IMR-90 (cell line): ENCODE measurements around the gene LRP1B. TPM values are rescaled to one million over a fixed set of nuclear protein-coding genes. Genes with fewer than 3 reads are reported as not detected.

Experiments
- ATAC-seq: fragments of 200-7000 bp; cut with Tn5 transposase; 2 replicates; pipeline ENCODE4 v1.9.1; 2020; ENCODE audit warnings: low read depth, mild to moderate bottlenecking, moderate library complexity
- BruUV-seq: library from RNA; stranded (reverse); fragments of 400-500 nt; replicated peaks from 2 replicates; lab custom pipeline; 2021; lab: Mats Ljungman, UMichigan
- CTCF ChIA-PET: fragments of 300-600 bp; formaldehyde crosslinking; extraction: SDS; loops from one replicate; lab custom pipeline; 2021; ENCODE audit warnings: antibody characterized with exemption; lab: Yijun Ruan, JAX
- POLR2A ChIA-PET: fragments of 300-600 bp; sonication (Branson Sonifier 250); formaldehyde crosslinking; loops from one replicate; lab custom pipeline; 2022; ENCODE audit warnings: antibody characterized with exemption; ENCODE audit not compliant: unreplicated experiment; lab: Charles Lee
- DNase-seq: peaks from one replicate; pipeline ENCODE4 v3.0.0; 2013
- H2AFZ ChIP-seq: replicated peaks from 2 replicates; pipeline ENCODE3; 2013; ENCODE audit warnings: low read length, mild to moderate bottlenecking; ENCODE audit not compliant: poor library complexity
- H2AK5ac ChIP-seq: 2 replicates; pipeline ENCODE4 v1.6.1; 2013; ENCODE audit warnings: low read depth, low read length, inconsistent platforms
- H2AK9ac ChIP-seq: replicated peaks from 2 replicates; pipeline ENCODE3; 2013; ENCODE audit warnings: mild to moderate bottlenecking, low read depth, low read length, moderate library complexity; ENCODE audit not compliant: poor library complexity
- H2BK120ac ChIP-seq: 2 replicates; pipeline ENCODE4 v1.6.1; 2013; ENCODE audit warnings: low read depth, low read length, inconsistent platforms
- H2BK15ac ChIP-seq: 3 replicates; pipeline ENCODE4 v1.6.1; 2013; ENCODE audit warnings: low read depth, low read length, inconsistent platforms
- H2BK20ac ChIP-seq: 2 replicates; pipeline ENCODE4 v1.6.1; 2013; ENCODE audit warnings: low read depth, mild to moderate bottlenecking, inconsistent platforms, low read length, moderate library complexity
- H2BK5ac ChIP-seq: 2 replicates; pipeline ENCODE4 v1.6.1; 2013; ENCODE audit warnings: mild to moderate bottlenecking, low read depth, low read length, inconsistent platforms; ENCODE audit not compliant: poor library complexity, severe bottlenecking
- H3K14ac ChIP-seq: replicated peaks from 2 replicates; pipeline ENCODE4 v1.6.1; 2013; ENCODE audit warnings: low read depth, low read length, inconsistent platforms
- H3K18ac ChIP-seq: 2 replicates; pipeline ENCODE4 v1.6.1; 2013; ENCODE audit warnings: low read depth, low read length, control low read depth
- H3K23ac ChIP-seq: 2 replicates; pipeline ENCODE4 v1.6.1; 2013; ENCODE audit warnings: low read depth, low read length, inconsistent platforms
- H3K27ac ChIP-seq: 2 replicates; pipeline ENCODE4 v1.5.1; 2013; ENCODE audit warnings: mild to moderate bottlenecking, control low read depth, low read length; ENCODE audit not compliant: insufficient read depth
- H3K27me3 ChIP-seq: 2 replicates; pipeline ENCODE4 v1.6.1; 2013; ENCODE audit warnings: low read length; ENCODE audit not compliant: control insufficient read depth, insufficient read depth
- H3K36me3 ChIP-seq: 2 replicates; pipeline ENCODE4 v1.6.1; 2013; ENCODE audit warnings: low read length, mixed read lengths; ENCODE audit not compliant: control insufficient read depth, insufficient read depth
- H3K4ac ChIP-seq: 2 replicates; pipeline ENCODE4 v1.6.1; 2013; ENCODE audit warnings: low read depth, low read length, inconsistent platforms
- H3K4me1 ChIP-seq: 2 replicates; pipeline ENCODE4 v1.6.1; 2013; ENCODE audit warnings: low read length, mixed read lengths; ENCODE audit not compliant: control insufficient read depth, insufficient read depth
- H3K4me2 ChIP-seq: 2 replicates; pipeline ENCODE4 v1.6.1; 2013; ENCODE audit warnings: low read depth, mild to moderate bottlenecking, control low read depth, low read length, moderate library complexity
- H3K4me3 ChIP-seq: 2 replicates; pipeline ENCODE4 v1.5.1; 2013; ENCODE audit warnings: low read depth, mild to moderate bottlenecking, control low read depth, low read length, moderate library complexity; ENCODE audit not compliant: insufficient read depth
- H3K56ac ChIP-seq: 2 replicates; pipeline ENCODE4 v1.6.1; 2013; ENCODE audit warnings: low read length, inconsistent platforms; ENCODE audit not compliant: insufficient read depth; ENCODE audit errors: extremely low read depth
- H3K79me1 ChIP-seq, 2 experiments: 2 replicates each; pipeline ENCODE4 v1.6.1; 2013; ENCODE audit warnings: low read length in 2 of 2, inconsistent platforms in 1 of 2, low read depth in 1 of 2
- H3K9ac ChIP-seq: 2 replicates; pipeline ENCODE4 v1.6.1; 2013; ENCODE audit warnings: low read depth, low read length, control low read depth
- H3K9me1 ChIP-seq: 2 replicates; pipeline ENCODE4 v1.6.1; 2013; ENCODE audit warnings: low read length, inconsistent platforms; ENCODE audit not compliant: insufficient read depth
- H3K9me3 ChIP-seq: 2 replicates; pipeline ENCODE4 v1.6.1; 2013; ENCODE audit warnings: low read length; ENCODE audit not compliant: control insufficient read depth, insufficient read depth
- H4K20me1 ChIP-seq: 2 replicates; pipeline ENCODE4 v1.6.1; 2013; ENCODE audit warnings: low read length, inconsistent platforms; ENCODE audit not compliant: insufficient read depth
- H4K5ac ChIP-seq: 2 replicates; pipeline ENCODE4 v1.6.1; 2013; ENCODE audit warnings: mild to moderate bottlenecking, low read depth, low read length, control low read depth
- H4K8ac ChIP-seq, 2 experiments: 2 replicates each; pipeline ENCODE4 v1.6.1; 2013; ENCODE audit warnings: low read depth in 2 of 2, low read length in 2 of 2, control low read depth in 1 of 2, inconsistent platforms in 1 of 2
- H4K91ac ChIP-seq: 2 replicates; pipeline ENCODE4 v1.6.1; 2013; ENCODE audit warnings: low read depth, low read length, inconsistent platforms; ENCODE audit not compliant: insufficient read depth
- CEBPB ChIP-seq: IDR thresholded peaks from 2 replicates; pipeline ENCODE4 v1.6.1; 2012; ENCODE audit warnings: low read depth, low read length, improper control_type of control experiment
- CHD1 ChIP-seq: IDR thresholded peaks from 2 replicates; pipeline ENCODE4 v1.6.1; 2012; ENCODE audit warnings: low read depth, low read length, improper control_type of control experiment
- FOS ChIP-seq: fragments of 150-350 bp; IDR thresholded peaks from 2 replicates; pipeline ENCODE4 v1.6.1; 2016; ENCODE audit warnings: low read depth, low read length
- MAFK ChIP-seq: IDR thresholded peaks from 2 replicates; pipeline ENCODE4 v1.6.1; 2012; ENCODE audit warnings: low read depth, low read length, improper control_type of control experiment
- MAZ ChIP-seq: IDR thresholded peaks from 2 replicates; pipeline ENCODE4 v1.6.1; 2012; ENCODE audit warnings: low read depth, mild to moderate bottlenecking, low read length, improper control_type of control experiment, moderate library complexity, borderline replicate concordance
- MXI1 ChIP-seq: IDR thresholded peaks from 2 replicates; pipeline ENCODE4 v1.6.1; 2012; ENCODE audit warnings: low read depth, mild to moderate bottlenecking, low read length, moderate library complexity, borderline replicate concordance
- NFE2L2 ChIP-seq: fragments of 150-350 bp; IDR thresholded peaks from 2 replicates; pipeline ENCODE4 v1.6.1; 2016; ENCODE audit warnings: low read depth, mild to moderate bottlenecking, low read length
- POLR2A ChIP-seq: IDR thresholded peaks from 2 replicates; pipeline ENCODE4 v1.6.1; 2012; ENCODE audit warnings: mild to moderate bottlenecking, low read depth, low read length
- RAD21 ChIP-seq: IDR thresholded peaks from 2 replicates; pipeline ENCODE4 v1.6.1; 2012; ENCODE audit warnings: low read length, improper control_type of control experiment
- RCOR1 ChIP-seq: IDR thresholded peaks from 2 replicates; pipeline ENCODE4 v1.6.1; 2012; ENCODE audit warnings: mild to moderate bottlenecking, low read length, improper control_type of control experiment; ENCODE audit not compliant: insufficient replicate concordance
- SMC3 ChIP-seq: fragments of 150-350 bp; IDR thresholded peaks from 2 replicates; pipeline ENCODE4 v1.6.1; 2016; ENCODE audit warnings: low read depth, mild to moderate bottlenecking, antibody characterized with exemption, low read length, moderate library complexity
- WGBS, 2 experiments: methylation state at CpG; one replicate each; pipeline versions ENCODE4 v1.1.5 to v1.1.7; 2013; ENCODE audit warnings: missing lambda C conversion rate in 2 of 2; ENCODE audit not compliant: insufficient read length in 1 of 2; ENCODE audit errors: extremely low coverage in 2 of 2; 5-methylcytosine and 5-hydroxymethylcytosine counted together
- dilution Hi-C: fragments of 300-500 bp; cut with HindIII; formaldehyde crosslinking; loops from one replicate; pipeline ENCODE4 v1.14.3; 2018; ENCODE audit warnings: low sequenced_read_pairs; ENCODE audit not compliant: unreplicated experiment
- in situ Hi-C: fragments of 300-500 bp; cut with MboI; formaldehyde crosslinking; loops from 3 replicates; pipeline ENCODE4 v1.14.3; 2019; ENCODE audit warnings: low sequenced_read_pairs, inconsistent platforms, mixed read lengths
- intact Hi-C: fragments of 100-400 bp; cut with micrococcal nuclease; formaldehyde crosslinking; loops from 2 replicates; pipeline ENCODE4 v1.10.0; 2022
- polyA plus RNA-seq, 3 experiments: library from polyadenylated mRNA; depleted of rRNA; stranded (reverse); fragments of >200 nt; gene quantifications; 2 replicates each; pipeline ENCODE4 v1.2.3, GENCODE V29; 2012; ENCODE audit warnings: low replicate concordance in 1 of 3
- total RNA-seq: library from RNA; depleted of rRNA; stranded (reverse); fragments of >200 nt; gene quantifications from 2 replicates; pipeline ENCODE4 v1.2.3, GENCODE V29; 2012
- TF ChIP-seq, protein P1 (sequence below): conservative IDR thresholded peaks from 2 replicates; pipeline ENCODE4 v1.5.1; 2012; ENCODE audit warnings: mild to moderate bottlenecking, low read depth, low read length, improper control_type of control experiment
- TF ChIP-seq, protein P2 (sequence below): fragments of 150-350 bp; IDR thresholded peaks from 2 replicates; pipeline ENCODE4 v1.6.1; 2016; ENCODE audit warnings: low read depth, mild to moderate bottlenecking, low read length, moderate library complexity, borderline replicate concordance

The LRP1B gene
- total and polyA plus RNA-seq, 2 of the 4 experiments (the other 2 are of a cell fraction): under 0.01 to 0.02 TPM

DNA sequence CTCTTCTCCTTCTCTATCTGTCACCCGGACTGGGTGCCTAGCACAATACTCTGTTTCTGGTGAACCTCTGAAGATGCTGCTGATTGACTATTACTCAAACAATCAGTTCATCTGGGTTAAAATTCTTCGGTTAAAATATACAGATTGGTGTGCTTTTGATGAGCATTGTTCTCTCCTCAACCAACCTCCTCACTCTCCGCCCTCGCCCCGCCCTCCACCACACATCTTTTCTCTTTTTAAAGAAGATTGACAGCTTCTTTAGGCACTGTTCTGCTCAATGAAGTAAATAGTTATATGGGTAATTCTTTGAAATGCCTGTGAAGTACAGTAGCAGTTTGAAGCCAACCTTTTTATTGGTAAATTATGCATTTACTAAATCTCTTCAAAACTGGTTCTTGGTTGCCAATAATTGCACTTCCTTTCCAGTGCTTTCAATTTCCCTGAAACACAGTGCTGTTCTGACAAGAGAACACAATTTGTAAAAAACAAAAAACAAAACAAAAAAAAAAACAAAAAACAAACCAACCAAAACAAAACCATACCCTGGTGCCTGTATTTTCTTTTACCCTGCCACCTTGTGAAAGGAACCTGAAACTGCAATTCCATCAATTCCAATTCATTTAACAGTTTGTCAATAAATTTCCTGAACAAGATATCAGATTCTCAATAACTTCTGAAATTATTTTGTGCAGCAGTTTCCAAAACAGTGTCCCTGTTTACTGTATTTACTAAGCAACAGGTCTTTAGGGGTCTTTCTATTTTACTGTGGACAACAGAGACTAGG, 188.6 kb downstream of the LRP1B start:
- ChIA-PET POLR2A (no interaction called here), CTCF (no interaction called here)
- H3K9me3 ChIP-seq: no peaks in the 10 kb centered on the region; the same call in 1 of the 2 replicates
- no peak overlapping the region for H3K14ac ChIP-seq
- H2BK5ac ChIP-seq: no peak overlapping the region
- no peak overlapping the region for H3K18ac ChIP-seq
- H3K9me1 ChIP-seq: no peaks in the 10 kb centered on the region
- H2AK9ac ChIP-seq: no peak overlapping the region
- no CpG with 5 or more reads among the region's 5 CpGs for WGBS, 2 experiments
- H4K5ac ChIP-seq: no peak overlapping the region
- no peaks in the 10 kb centered on the region for H3K79me1 ChIP-seq
- H3K4me1 ChIP-seq: no peaks in the 10 kb centered on the region
- H4K8ac ChIP-seq: no peak overlapping the region
- no peak overlapping the region for H3K27ac ChIP-seq
- no peak overlapping the region for H2BK15ac ChIP-seq
- no peak overlapping the region for H2BK20ac ChIP-seq
- no peak overlapping the region for H3K4ac ChIP-seq
- H2BK120ac ChIP-seq: no peak overlapping the region
- no peak overlapping the region for H3K4me2 ChIP-seq
- H4K91ac ChIP-seq: no peak overlapping the region
- intact Hi-C loops (no loop called here), in situ Hi-C loops (no loop called here), dilution Hi-C loops (no loop called here)
- H2AK5ac ChIP-seq: no peak overlapping the region
- no peak overlapping the region for H3K9ac ChIP-seq
- H4K20me1 ChIP-seq: no peaks in the 10 kb centered on the region
- H3K4me3 ChIP-seq: no peak overlapping the region
- H3K56ac ChIP-seq: no peak overlapping the region
- BruUV-seq: no TSS peak
- no peak overlapping the region for H3K23ac ChIP-seq
- H2AFZ ChIP-seq: no peak overlapping the region
- DNase-seq (no peak), ATAC-seq (no peak)
- TF ChIP-seq MXI1 (no peak), CHD1 (no peak), NFE2L2 (no peak), FOS (no peak), MAFK (no peak), MAZ (no peak), RCOR1 (no peak), CEBPB (no peak), RAD21 (no peak), SMC3 (no peak), POLR2A (no peak)
- TF ChIP-seq, protein P1, sequence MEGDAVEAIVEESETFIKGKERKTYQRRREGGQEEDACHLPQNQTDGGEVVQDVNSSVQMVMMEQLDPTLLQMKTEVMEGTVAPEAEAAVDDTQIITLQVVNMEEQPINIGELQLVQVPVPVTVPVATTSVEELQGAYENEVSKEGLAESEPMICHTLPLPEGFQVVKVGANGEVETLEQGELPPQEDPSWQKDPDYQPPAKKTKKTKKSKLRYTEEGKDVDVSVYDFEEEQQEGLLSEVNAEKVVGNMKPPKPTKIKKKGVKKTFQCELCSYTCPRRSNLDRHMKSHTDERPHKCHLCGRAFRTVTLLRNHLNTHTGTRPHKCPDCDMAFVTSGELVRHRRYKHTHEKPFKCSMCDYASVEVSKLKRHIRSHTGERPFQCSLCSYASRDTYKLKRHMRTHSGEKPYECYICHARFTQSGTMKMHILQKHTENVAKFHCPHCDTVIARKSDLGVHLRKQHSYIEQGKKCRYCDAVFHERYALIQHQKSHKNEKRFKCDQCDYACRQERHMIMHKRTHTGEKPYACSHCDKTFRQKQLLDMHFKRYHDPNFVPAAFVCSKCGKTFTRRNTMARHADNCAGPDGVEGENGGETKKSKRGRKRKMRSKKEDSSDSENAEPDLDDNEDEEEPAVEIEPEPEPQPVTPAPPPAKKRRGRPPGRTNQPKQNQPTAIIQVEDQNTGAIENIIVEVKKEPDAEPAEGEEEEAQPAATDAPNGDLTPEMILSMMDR: no peak
- TF ChIP-seq, protein P2, sequence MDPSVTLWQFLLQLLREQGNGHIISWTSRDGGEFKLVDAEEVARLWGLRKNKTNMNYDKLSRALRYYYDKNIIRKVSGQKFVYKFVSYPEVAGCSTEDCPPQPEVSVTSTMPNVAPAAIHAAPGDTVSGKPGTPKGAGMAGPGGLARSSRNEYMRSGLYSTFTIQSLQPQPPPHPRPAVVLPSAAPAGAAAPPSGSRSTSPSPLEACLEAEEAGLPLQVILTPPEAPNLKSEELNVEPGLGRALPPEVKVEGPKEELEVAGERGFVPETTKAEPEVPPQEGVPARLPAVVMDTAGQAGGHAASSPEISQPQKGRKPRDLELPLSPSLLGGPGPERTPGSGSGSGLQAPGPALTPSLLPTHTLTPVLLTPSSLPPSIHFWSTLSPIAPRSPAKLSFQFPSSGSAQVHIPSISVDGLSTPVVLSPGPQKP: no peak
- H3K27me3 ChIP-seq: no peaks in the 10 kb centered on the region
- no peaks in the 10 kb centered on the region for H3K36me3 ChIP-seq
